Mesenchymal stem cell (in vitro differentiated cells and primary cell): ENCODE measurements around the gene OR8B4.

ENCODE experiments used
- DNase-seq: peaks from one replicate; pipeline ENCODE4 v3.0.0-alpha.2; 2013
- H2AFZ ChIP-seq: one replicate; pipeline ENCODE4 v1.6.1; 2013; ENCODE audit warnings: low read depth, mild to moderate bottlenecking, control low read depth, inconsistent platforms, low read length, moderate library complexity
- H2AK5ac ChIP-seq: 2 replicates; pipeline ENCODE4 v1.6.1; 2013; ENCODE audit warnings: low read length, moderate library complexity, mild to moderate bottlenecking, inconsistent platforms; ENCODE audit not compliant: severe bottlenecking
- H2BK120ac ChIP-seq: one replicate; pipeline ENCODE4 v1.6.1; 2013; ENCODE audit warnings: low read depth, mild to moderate bottlenecking, inconsistent platforms, low read length, moderate library complexity
- H2BK12ac ChIP-seq, 2 experiments: one replicate each; pipeline ENCODE4 v1.6.1; 2013; ENCODE audit warnings: inconsistent platforms in 2 of 2, low read length in 2 of 2, mild to moderate bottlenecking in 2 of 2, moderate library complexity in 2 of 2, control low read depth in 1 of 2
- H2BK15ac ChIP-seq: one replicate; pipeline ENCODE4 v1.6.1; 2013; ENCODE audit warnings: mild to moderate bottlenecking, low read depth, inconsistent platforms; ENCODE audit not compliant: poor library complexity, severe bottlenecking
- H2BK5ac ChIP-seq: 2 replicates; pipeline ENCODE4 v1.6.1; 2013; ENCODE audit warnings: low read depth, mild to moderate bottlenecking, low read length, control low read depth, inconsistent platforms; ENCODE audit not compliant: poor library complexity, severe bottlenecking
- H3K14ac ChIP-seq, 2 experiments: one replicate each; pipeline ENCODE4 v1.6.1; 2013; ENCODE audit warnings: inconsistent platforms in 2 of 2, low read length in 2 of 2, control low read depth in 1 of 2, mild to moderate bottlenecking in 1 of 2, moderate library complexity in 1 of 2
- H3K18ac ChIP-seq, 2 experiments: one replicate each; pipeline ENCODE4 v1.6.1; 2013; ENCODE audit warnings: inconsistent platforms in 2 of 2, low read length in 2 of 2, control low read depth in 1 of 2, low read depth in 1 of 2, mild to moderate bottlenecking in 1 of 2
- H3K23ac ChIP-seq, 2 experiments: one replicate each; pipeline ENCODE4 v1.6.1; 2013; ENCODE audit warnings: inconsistent platforms in 2 of 2, low read length in 2 of 2, mild to moderate bottlenecking in 2 of 2, moderate library complexity in 2 of 2, control low read depth in 1 of 2
- H3K27ac ChIP-seq: 2 replicates; pipeline ENCODE4 v1.5.1; 2013; ENCODE audit warnings: mild to moderate bottlenecking, moderate library complexity, low read length, control low read depth, inconsistent platforms; ENCODE audit not compliant: poor library complexity, severe bottlenecking
- H3K27me3 ChIP-seq, 2 experiments: 2 replicates each; pipeline versions ENCODE4 v1.6.1 to v1.7.0; 2013; ENCODE audit warnings: low read length in 2 of 2, mild to moderate bottlenecking in 2 of 2, moderate library complexity in 2 of 2, control low read depth in 1 of 2, inconsistent platforms in 1 of 2; ENCODE audit not compliant: control insufficient read depth in 1 of 2, insufficient read depth in 1 of 2
- H3K36me3 ChIP-seq, 2 experiments: 2 replicates each; pipeline versions ENCODE4 v1.6.1 to v1.7.0; 2013; ENCODE audit warnings: low read length in 2 of 2, control low read depth in 1 of 2, inconsistent platforms in 1 of 2, low read depth in 1 of 2, mild to moderate bottlenecking in 1 of 2; ENCODE audit not compliant: insufficient read depth in 2 of 2, control insufficient read depth in 1 of 2
- H3K4ac ChIP-seq, 2 experiments: one replicate each; pipeline ENCODE4 v1.6.1; 2013; ENCODE audit warnings: inconsistent platforms in 2 of 2, low read length in 2 of 2, mild to moderate bottlenecking in 2 of 2, moderate library complexity in 2 of 2, control low read depth in 1 of 2, low read depth in 1 of 2
- H3K4me1 ChIP-seq: 2 replicates; pipeline ENCODE4 v1.6.1; 2013; ENCODE audit warnings: low read depth, low read length, control low read depth; ENCODE audit not compliant: control insufficient read depth, insufficient read depth
- H3K4me2 ChIP-seq: 2 replicates; pipeline ENCODE4 v1.6.1; 2013; ENCODE audit warnings: low read length, mild to moderate bottlenecking, inconsistent platforms; ENCODE audit not compliant: poor library complexity, severe bottlenecking
- H3K4me3 ChIP-seq, 2 experiments: 2 replicates each; pipeline versions ENCODE4 v1.5.1 to v1.7.0; 2013; ENCODE audit warnings: low read length in 2 of 2, mild to moderate bottlenecking in 2 of 2, control low read depth in 1 of 2, low read depth in 1 of 2; ENCODE audit not compliant: insufficient read depth in 1 of 2
- H3K79me1 ChIP-seq: replicated peaks from 2 replicates; pipeline ENCODE4 v1.6.1; 2013; ENCODE audit warnings: mild to moderate bottlenecking, control low read depth, low read length, inconsistent platforms; ENCODE audit not compliant: poor library complexity, severe bottlenecking
- H3K9ac ChIP-seq: 2 replicates; pipeline ENCODE4 v1.7.0; 2013; ENCODE audit warnings: mild to moderate bottlenecking, low read length, moderate library complexity
- H3K9me3 ChIP-seq: 2 replicates; pipeline ENCODE4 v1.7.0; 2013; ENCODE audit warnings: mild to moderate bottlenecking, low read length; ENCODE audit not compliant: control insufficient read depth
- H4K8ac ChIP-seq: one replicate; pipeline ENCODE4 v1.6.1; 2013; ENCODE audit warnings: inconsistent platforms, mild to moderate bottlenecking, low read length, moderate library complexity
- H4K91ac ChIP-seq: one replicate; pipeline ENCODE4 v1.6.1; 2013; ENCODE audit warnings: mild to moderate bottlenecking, low read length, inconsistent platforms
- WGBS: methylation state at CpG from one replicate; pipeline ENCODE4 v1.1.7; 2013; ENCODE audit warnings: mixed read lengths; 5-methylcytosine and 5-hydroxymethylcytosine counted together

The OR8B4 gene

DNA sequence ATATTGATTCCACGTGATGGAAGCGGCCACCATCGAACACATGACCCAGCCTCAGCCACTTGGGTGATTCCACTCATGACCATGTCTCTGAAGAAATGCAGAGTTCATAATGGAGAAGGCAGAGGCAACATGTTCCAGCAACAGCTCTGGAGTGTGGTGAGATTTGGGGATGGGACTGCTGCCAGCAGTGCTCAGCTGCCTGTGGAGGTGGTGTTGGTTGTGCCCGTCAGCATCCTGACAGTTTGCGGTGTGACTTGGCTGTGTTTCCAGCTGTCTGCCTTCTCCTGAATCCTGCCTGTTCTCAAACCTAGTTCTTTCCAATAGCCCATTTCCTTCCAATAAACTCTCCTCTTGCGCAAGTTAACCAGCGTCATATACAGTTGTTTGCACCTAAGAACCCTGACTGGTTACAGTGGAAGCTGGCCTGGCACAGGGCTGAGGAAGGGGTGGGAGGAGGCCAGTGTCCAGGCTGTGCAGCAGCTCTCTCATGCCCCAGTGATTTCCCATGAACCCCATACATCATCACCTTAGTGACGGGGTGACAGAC, 42.8 kb upstream of the OR8B4 start:
- Histone ChIP-seq H3K18ac (no peak overlapping the region), H3K36me3 (no peaks in the 10 kb centered on the region), H3K14ac (no peak overlapping the region), H2AFZ (no peak overlapping the region), H2BK12ac (no peak overlapping the region), H2BK15ac (no peak overlapping the region), H3K4ac (no peak overlapping the region), H2BK120ac (no peak overlapping the region), H2AK5ac (no peak overlapping the region), H4K8ac (no peak overlapping the region), H4K91ac (no peak overlapping the region), H3K23ac (no peak overlapping the region), H3K79me1 (no peaks in the 10 kb centered on the region), H3K9me3 (no peaks in the 10 kb centered on the region), H3K27me3 (no peaks in the 10 kb centered on the region), H3K4me2 (no peak overlapping the region), H2BK5ac (no peak overlapping the region), H3K27ac (no peak overlapping the region), H3K4me3 (no peak overlapping the region), H3K4me1 (peaks cover 1% of the 10 kb centered on the region), H3K9ac (no peak overlapping the region)
- no peak for DNase-seq
- 98% methylated on average over 7 of the region's 8 CpGs for WGBS

DNA sequence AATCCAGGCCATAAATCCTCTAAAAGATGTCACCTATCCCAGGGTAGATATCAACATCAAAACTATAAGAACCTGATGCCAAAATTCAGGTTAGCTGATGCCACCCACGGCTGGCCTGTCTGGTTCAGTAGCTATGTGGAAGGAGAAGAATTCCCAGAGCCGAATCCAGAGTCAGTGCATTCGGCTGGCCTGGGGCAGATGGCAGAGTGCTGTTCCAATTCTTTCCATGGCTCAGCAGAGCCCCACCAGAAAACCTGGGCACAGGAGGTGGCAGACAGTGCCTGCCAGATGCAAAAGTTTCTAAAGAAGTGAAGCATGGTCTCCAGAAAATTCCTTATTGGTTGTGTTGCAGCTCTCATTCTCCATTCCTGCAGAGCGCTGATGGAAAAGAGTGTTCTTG, 40.7 kb upstream of the OR8B4 start:
- Histone ChIP-seq H3K4ac (no peak overlapping the region), H3K36me3 (no peaks in the 10 kb centered on the region)

DNA sequence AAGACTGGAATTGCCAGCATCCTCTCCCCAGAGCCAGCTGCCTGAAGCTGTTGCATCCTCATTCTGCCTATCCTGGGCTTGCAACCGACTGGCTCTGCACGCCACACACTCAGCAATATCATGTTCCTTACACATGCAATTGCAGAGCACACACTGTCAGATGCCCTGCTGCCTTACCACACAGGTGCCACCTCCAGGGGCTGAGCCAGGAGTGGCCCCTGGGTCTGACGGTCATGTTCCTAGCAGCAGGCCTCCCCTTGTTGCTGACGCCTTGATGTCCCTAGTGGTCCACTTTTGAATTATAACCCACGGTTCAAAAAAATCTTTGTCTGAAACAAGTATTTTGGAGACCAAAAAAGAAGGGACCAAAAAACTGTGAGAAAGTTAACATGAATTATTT, 39.3 kb upstream of the OR8B4 start:
- H3K4me2 ChIP-seq, result no peak overlapping the region
- H2AK5ac ChIP-seq, result no peak overlapping the region
- no peaks in the 10 kb centered on the region for H3K79me1 ChIP-seq

More for the DNA sequence above, 40.7 kb upstream of the OR8B4 start:
- WGBS, result 90% methylated on average over 4 of the region's 4 CpGs
- Histone ChIP-seq H3K9me3 (no peaks in the 10 kb centered on the region), H4K8ac (no peak overlapping the region), H3K79me1 (no peaks in the 10 kb centered on the region), H3K14ac (no peak overlapping the region), H2BK120ac (no peak overlapping the region), H3K4me1 (peaks cover 1% of the 10 kb centered on the region), H3K4me3 (no peak overlapping the region), H4K91ac (no peak overlapping the region), H3K23ac (no peak overlapping the region), H3K18ac (no peak overlapping the region), H3K4me2 (no peak overlapping the region), H2AK5ac (no peak overlapping the region), H2BK12ac (no peak overlapping the region), H2AFZ (no peak overlapping the region), H3K27ac (no peak overlapping the region), H2BK5ac (no peak overlapping the region), H3K9ac (no peak overlapping the region), H3K27me3 (no peaks in the 10 kb centered on the region), H2BK15ac (no peak overlapping the region)
- no peak for DNase-seq

DNA sequence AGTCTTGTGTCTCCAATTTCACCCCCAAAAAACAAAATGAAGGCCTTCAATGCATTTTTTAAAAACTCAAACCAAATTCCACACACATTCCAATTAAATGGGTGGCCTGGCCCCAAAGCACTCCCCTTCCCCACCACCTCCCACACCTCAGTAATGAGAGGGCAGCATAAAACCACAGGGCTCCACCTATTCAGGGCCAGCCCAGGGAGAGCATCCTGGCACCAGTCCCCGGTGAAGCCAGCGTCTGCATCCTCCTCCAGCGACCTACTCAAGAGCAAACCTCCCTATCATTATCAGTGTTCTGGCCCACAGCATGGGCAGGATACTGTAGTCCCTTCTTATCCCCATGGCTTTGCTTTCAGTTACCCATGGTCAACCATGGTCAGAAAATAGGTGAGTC, 38.7 kb upstream of the OR8B4 start:
- Histone ChIP-seq H3K14ac (no peak overlapping the region), H3K4me3 (no peak overlapping the region), H3K79me1 (no peaks in the 10 kb centered on the region), H3K4me1 (peaks cover 1% of the 10 kb centered on the region), H3K18ac (no peak overlapping the region), H2BK15ac (no peak overlapping the region), H2BK120ac (no peak overlapping the region), H4K8ac (no peak overlapping the region), H3K9ac (no peak overlapping the region), H3K4me2 (no peak overlapping the region), H3K9me3 (no peaks in the 10 kb centered on the region), H3K27me3 (no peaks in the 10 kb centered on the region), H4K91ac (no peak overlapping the region), H3K36me3 (no peaks in the 10 kb centered on the region), H3K23ac (no peak overlapping the region), H2AK5ac (no peak overlapping the region), H2BK12ac (no peak overlapping the region), H2BK5ac (no peak overlapping the region), H2AFZ (no peak overlapping the region), H3K27ac (no peak overlapping the region), H3K4ac (no peak overlapping the region)
- 72% methylated on average over 3 of the region's 3 CpGs for WGBS
- no peak for DNase-seq

More for the DNA sequence above, 39.3 kb upstream of the OR8B4 start:
- no peak for DNase-seq
- H3K9me3 ChIP-seq, result no peaks in the 10 kb centered on the region
- H4K91ac ChIP-seq, result no peak overlapping the region
- H2BK5ac ChIP-seq, result no peak overlapping the region
- H4K8ac ChIP-seq, result no peak overlapping the region
- no peak overlapping the region for H2BK12ac ChIP-seq
- no peaks in the 10 kb centered on the region for H3K27me3 ChIP-seq
- no peak overlapping the region for H3K9ac ChIP-seq
- H3K27ac ChIP-seq, result no peak overlapping the region
- H3K23ac ChIP-seq, result no peak overlapping the region
- H3K4me1 ChIP-seq, result peaks cover 1% of the 10 kb centered on the region
- no peak overlapping the region for H2BK15ac ChIP-seq
- no peak overlapping the region for H2BK120ac ChIP-seq
- no peaks in the 10 kb centered on the region for H3K36me3 ChIP-seq
- 72% methylated on average over 4 of the region's 5 CpGs for WGBS
- H3K4me3 ChIP-seq, result no peak overlapping the region
- no peak overlapping the region for H2AFZ ChIP-seq
- H3K4ac ChIP-seq, result no peak overlapping the region
- H3K18ac ChIP-seq, result no peak overlapping the region
- H3K14ac ChIP-seq, result no peak overlapping the region
